COR-L47 (cell line): ENCODE measurements around the gene KNOP1.
A peak's percentile ranks its signal among the peaks of the same experiment; 100 is the strongest.

Source experiments
- DNase-seq: peaks from one replicate; lab custom pipeline; 2025; lab: John Stamatoyannopoulos, UW

Gene KNOP1

GRCh38 chr16:19717741-19718623 lies at the start of gene KNOP1, which contains the start of gene IQCK:
Gene KNOP1 (minus strand): TSS chr16:19718227. CDS start chr16:19715035, 3,192 bp downstream.
Gene IQCK (plus strand): TSS chr16:19718271. CDS start chr16:19718307, 36 bp downstream.
- peak; percentile 90 for DNase-seq

- DNase-seq = no peak
Observed at GRCh38 chr16:19767497-19767896, 49.5 kb upstream of the KNOP1 start.

- no peak for DNase-seq
Observed at GRCh38 chr16:19766988-19767387, 49.0 kb upstream of the KNOP1 start.

DNA sequence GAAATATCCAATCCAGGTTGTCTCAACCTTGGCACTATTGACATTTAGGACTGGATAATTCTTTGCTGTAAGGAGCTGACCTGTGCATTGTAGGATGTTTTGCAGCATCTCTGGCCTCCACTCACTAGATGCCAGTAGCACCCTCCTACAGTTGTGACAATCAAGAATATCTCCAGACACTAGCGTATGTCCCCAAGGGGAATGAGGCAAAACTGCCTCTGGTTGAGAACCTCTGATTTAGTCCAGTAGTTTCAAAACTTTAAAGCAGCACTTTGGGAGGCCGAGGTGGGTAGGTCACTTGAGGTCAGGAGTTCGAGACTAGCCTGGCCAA lies 48.5 kb upstream of the KNOP1 start:
- no peak for DNase-seq

DNA sequence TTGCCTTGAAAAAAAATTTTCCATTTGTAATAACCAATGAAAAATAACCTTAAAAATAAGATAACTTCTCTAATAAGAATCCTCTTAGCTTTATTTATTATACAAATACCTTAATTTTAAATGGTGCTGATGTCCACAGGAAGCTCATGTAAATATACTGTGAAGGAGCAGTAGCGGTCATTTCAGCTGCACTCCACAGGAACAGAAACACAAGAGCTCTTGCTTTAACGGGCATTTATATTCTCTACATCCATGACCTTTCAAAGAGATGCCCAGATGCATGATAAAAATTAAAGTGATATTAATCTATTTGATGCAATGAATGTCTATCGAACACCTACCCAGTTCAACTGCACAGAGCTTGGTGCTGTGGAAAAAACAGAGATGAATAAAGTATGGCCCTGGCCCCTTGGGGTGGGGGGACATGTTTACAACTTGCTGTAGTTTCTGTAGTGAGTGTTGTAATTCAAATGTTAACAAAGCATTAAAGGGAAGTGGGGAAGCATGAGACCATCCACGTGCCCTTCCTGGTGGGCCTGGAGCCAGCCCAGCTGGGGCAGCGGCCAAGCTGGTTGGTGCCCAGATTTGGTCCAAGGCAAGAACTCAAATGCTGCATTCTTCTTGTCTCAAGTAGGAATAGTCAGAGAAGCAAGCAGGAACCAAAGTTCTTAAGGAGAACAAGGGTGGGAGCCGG lies 48.0 kb upstream of the KNOP1 start:
- DNase-seq = no peak

DNA sequence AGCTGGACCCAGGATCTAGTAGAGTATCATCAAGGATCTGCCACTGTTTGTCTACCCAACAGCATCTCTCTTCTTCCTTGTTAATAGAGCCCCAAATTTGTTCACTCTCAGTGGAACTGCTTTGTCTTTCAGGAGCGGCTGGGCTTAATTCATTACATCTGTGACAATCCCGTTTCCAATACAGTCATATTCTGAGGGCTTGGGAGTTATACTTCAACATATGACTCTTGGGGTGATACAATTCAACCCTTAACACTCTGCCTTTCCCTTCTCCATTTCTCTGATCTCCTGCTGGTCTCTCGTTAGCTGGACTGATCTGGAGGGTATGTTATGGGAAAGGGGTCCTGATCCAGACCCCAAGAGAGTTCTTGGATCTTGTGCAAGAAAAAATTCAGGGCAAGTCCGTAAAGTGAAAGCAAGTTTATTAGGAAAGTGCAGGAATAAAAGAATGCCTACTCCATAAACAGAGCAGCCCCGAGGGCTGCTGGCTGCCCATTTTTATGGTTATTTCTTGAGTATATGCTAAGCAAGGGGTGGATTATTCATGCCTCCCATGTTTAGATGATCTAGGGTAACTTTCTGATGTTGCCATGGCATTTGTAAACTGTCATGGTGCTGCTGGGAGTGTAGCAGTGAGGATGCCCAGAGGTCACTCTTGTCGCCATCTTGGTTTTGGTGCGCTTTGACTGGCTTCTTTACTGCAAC lies 42.5 kb upstream of the KNOP1 start:
- no peak for DNase-seq

DNA sequence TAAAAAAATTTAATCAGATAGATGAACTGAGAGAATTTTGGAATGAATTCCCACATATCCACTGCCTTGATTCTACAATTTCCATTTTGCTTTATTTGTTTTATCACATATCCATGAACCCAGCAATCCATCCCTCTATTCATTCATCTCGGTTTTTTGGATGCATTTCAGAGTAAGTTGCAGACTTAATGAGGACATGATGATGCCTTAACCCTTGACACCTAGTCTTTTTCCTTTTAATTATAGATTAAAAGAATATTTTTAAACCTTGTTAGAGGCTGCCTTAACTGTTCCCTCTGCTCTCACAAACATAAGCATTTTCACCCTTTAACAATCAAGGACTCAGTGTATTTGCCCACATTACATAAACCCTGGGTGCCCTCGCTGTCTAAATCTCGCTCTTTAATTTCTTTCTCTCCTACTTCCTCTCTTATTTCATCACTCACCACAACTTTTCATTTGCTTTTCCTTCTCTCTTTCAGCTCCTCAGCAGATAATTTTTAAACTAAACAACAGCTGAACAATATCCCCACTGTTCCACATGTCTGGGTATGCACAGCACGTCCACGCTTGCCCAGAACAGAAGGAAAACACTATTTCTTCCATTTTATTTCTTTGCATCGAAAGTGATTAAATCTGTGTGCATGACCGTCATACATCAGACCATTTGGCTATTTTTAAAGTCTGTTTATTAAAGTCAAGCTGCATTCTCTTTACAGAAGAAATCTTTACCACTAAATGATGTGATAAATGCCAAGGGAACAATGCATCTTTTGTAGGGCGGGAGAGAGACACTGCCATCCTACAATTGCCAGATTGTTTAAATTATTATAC lies 40.0 kb upstream of the KNOP1 start:
- DNase-seq = no peak

DNA sequence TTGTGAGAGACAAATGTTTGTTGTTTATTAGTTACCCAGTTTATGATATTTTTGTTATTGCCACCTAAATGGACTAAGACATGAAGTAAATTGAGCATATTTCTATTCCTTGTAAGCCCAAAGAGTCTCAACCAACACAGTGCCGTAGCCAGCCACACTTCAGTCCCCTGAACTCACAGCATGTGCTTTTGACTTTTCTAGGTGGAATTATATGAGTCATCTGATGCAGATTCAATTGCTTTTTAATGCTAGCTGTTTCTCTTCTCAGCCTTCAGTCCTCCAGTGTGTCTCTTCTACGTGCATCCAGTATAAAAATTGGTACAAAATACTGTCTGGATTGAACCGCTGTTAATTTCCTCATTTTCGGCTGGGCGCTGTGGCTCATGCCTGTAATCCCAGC lies 39.0 kb upstream of the KNOP1 start:
- DNase-seq = no peak

DNA sequence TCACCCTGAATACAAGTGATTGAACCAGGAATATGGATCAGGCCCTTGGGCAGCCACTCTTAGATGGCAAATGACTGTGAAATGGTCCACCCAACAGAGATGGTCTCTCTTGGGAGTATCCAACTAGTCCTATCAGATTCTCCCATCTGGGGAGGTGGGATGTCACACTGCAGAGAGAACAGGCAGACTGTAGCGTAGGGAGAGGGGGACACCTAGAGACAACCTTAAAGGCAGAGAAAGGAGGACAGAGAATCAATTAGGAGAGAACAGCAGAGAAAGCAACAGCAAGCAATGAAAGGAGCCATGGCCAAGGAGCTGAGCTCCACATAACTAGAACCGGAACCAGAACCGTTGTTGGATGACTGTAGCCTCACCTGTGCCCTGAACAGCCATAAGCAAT lies 37.2 kb upstream of the KNOP1 start:
- DNase-seq = no peak

- no peak for DNase-seq
Observed at GRCh38 chr16:19754644-19755036, 36.6 kb upstream of the KNOP1 start.

GRCh38 chr16:19753815-19754643 lies 36.0 kb upstream of the KNOP1 start:
- no peak for DNase-seq

- DNase-seq = no peak
Observed at GRCh38 chr16:19751478-19752385, 33.7 kb upstream of the KNOP1 start.

DNA sequence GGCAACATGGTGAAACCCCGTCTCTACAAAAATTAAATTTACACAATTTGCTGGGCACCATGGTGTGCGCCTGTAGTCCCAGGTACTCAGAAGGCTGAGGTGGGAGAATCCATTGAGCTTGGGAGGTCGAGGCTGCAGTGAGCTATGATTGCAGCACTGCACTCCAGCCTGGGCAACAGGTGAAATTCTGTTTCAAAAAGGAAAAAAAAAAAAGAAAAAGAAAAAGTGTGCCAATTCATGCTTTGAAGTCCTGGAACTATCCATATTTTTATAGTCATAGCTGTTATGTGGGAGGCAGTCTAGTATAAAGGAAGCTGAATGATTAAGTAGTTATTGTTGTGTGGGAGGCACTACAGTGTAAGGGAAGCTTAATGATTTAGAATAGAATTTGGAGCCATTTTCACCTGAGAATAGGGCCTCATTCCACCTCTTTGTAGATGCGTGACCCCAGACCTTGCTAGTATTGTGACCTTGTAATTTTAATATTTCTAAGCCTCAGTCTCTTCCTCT lies 31.6 kb upstream of the KNOP1 start:
- DNase-seq = no peak

GRCh38 chr16:19748389-19749168 lies 30.6 kb upstream of the KNOP1 start:
- no peak for DNase-seq

- DNase-seq = no peak
Observed at GRCh38 chr16:19746561-19746960, 28.5 kb upstream of the KNOP1 start.

DNA sequence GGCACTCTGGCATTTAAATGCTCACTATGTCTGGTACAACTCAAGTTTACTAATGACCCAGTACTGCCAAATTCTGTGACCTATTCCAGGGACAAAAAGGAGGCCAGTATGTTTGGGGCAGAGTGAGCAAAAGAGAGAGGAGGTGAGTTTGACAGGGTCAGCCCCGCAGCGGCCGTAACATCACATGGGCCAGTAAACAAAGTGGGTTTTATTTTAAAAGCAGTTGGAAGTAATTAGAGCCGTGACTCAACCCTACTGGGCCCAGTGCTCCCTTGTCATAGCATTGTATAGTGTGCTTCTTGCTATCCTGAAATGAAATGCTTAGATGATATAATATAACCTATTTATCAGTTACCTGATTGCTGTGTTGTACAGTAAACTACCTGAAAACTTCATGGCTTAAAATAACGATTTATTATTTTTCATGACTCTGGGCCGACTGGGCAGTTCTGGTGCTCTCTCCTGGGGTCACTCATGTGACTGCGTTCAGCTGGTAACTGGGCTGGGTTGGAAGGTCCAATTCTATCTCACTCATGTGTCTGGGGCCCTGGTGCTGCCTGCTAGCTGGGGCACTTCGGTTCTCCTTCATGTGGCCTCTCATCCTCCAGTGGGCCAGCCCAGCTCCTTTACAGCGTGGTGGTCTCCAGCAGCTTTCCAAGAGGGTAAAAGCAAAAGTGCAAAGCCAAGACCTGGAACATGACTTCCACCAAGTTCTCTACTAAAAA lies 27.4 kb upstream of the KNOP1 start:
- no peak for DNase-seq

- no peak for DNase-seq
Observed at GRCh38 chr16:19744670-19745069, 26.6 kb upstream of the KNOP1 start.

GRCh38 chr16:19743816-19744159 lies 25.8 kb upstream of the KNOP1 start:
- no peak for DNase-seq
